Loucy (cell line): Measurements from ENCODE around the gene ETNK2.

Experiments used
- EZH2phosphoT487 ChIP-seq: fragments of 200-600 bp; IDR thresholded peaks from 2 replicates; pipeline ENCODE4 v1.6.1; 2018; ENCODE audit warnings: antibody characterized with exemption, mild to moderate bottlenecking, moderate library complexity, borderline replicate concordance
- TF ChIP-seq, protein P1 (sequence below): fragments of 200-600 bp; sonication (generic); conservative IDR thresholded peaks from 2 replicates; pipeline ENCODE4 v1.5.1; 2014; ENCODE audit warnings: mild to moderate bottlenecking, antibody characterized with exemption, low read length

GRCh38 chr1:204147406-204148383 lies 4.1 kb downstream of the ETNK2 start:
- TF ChIP-seq, protein P1, sequence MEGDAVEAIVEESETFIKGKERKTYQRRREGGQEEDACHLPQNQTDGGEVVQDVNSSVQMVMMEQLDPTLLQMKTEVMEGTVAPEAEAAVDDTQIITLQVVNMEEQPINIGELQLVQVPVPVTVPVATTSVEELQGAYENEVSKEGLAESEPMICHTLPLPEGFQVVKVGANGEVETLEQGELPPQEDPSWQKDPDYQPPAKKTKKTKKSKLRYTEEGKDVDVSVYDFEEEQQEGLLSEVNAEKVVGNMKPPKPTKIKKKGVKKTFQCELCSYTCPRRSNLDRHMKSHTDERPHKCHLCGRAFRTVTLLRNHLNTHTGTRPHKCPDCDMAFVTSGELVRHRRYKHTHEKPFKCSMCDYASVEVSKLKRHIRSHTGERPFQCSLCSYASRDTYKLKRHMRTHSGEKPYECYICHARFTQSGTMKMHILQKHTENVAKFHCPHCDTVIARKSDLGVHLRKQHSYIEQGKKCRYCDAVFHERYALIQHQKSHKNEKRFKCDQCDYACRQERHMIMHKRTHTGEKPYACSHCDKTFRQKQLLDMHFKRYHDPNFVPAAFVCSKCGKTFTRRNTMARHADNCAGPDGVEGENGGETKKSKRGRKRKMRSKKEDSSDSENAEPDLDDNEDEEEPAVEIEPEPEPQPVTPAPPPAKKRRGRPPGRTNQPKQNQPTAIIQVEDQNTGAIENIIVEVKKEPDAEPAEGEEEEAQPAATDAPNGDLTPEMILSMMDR = no peak
- no peak for TF ChIP-seq EZH2phosphoT487
